IMR-90 (cell line): ENCODE results near the gene TNFRSF1B. TPM values are rescaled to one million over a fixed set of nuclear protein-coding genes. Genes with fewer than 3 reads are reported as not detected.
A peak's percentile ranks its signal among the peaks of the same experiment; 100 is the strongest.

Source experiments
- ATAC-seq: fragments of 200-7000 bp; cut with Tn5 transposase; 2 replicates; pipeline ENCODE4 v1.9.1; 2020; ENCODE audit warnings: low read depth, mild to moderate bottlenecking, moderate library complexity
- BruUV-seq: library from RNA; stranded (reverse); fragments of 400-500 nt; replicated peaks from 2 replicates; lab custom pipeline; 2021; lab: Mats Ljungman, UMichigan
- CTCF ChIA-PET: fragments of 300-600 bp; formaldehyde crosslinking; extraction: SDS; loops from one replicate; lab custom pipeline; 2021; ENCODE audit warnings: antibody characterized with exemption; lab: Yijun Ruan, JAX
- POLR2A ChIA-PET: fragments of 300-600 bp; sonication (Branson Sonifier 250); formaldehyde crosslinking; loops from one replicate; lab custom pipeline; 2022; ENCODE audit warnings: antibody characterized with exemption; ENCODE audit not compliant: unreplicated experiment; lab: Charles Lee
- DNase-seq: peaks from one replicate; pipeline ENCODE4 v3.0.0; 2013
- H2AFZ ChIP-seq: replicated peaks from 2 replicates; pipeline ENCODE3; 2013; ENCODE audit warnings: low read length, mild to moderate bottlenecking; ENCODE audit not compliant: poor library complexity
- H2AK5ac ChIP-seq: 2 replicates; pipeline ENCODE4 v1.6.1; 2013; ENCODE audit warnings: low read depth, low read length, inconsistent platforms
- H2AK9ac ChIP-seq: replicated peaks from 2 replicates; pipeline ENCODE3; 2013; ENCODE audit warnings: mild to moderate bottlenecking, low read depth, low read length, moderate library complexity; ENCODE audit not compliant: poor library complexity
- H2BK120ac ChIP-seq: 2 replicates; pipeline ENCODE4 v1.6.1; 2013; ENCODE audit warnings: low read depth, low read length, inconsistent platforms
- H2BK15ac ChIP-seq: 3 replicates; pipeline ENCODE4 v1.6.1; 2013; ENCODE audit warnings: low read depth, low read length, inconsistent platforms
- H2BK20ac ChIP-seq: 2 replicates; pipeline ENCODE4 v1.6.1; 2013; ENCODE audit warnings: low read depth, mild to moderate bottlenecking, inconsistent platforms, low read length, moderate library complexity
- H2BK5ac ChIP-seq: 2 replicates; pipeline ENCODE4 v1.6.1; 2013; ENCODE audit warnings: mild to moderate bottlenecking, low read depth, low read length, inconsistent platforms; ENCODE audit not compliant: poor library complexity, severe bottlenecking
- H3K14ac ChIP-seq: replicated peaks from 2 replicates; pipeline ENCODE4 v1.6.1; 2013; ENCODE audit warnings: low read depth, low read length, inconsistent platforms
- H3K18ac ChIP-seq: 2 replicates; pipeline ENCODE4 v1.6.1; 2013; ENCODE audit warnings: low read depth, low read length, control low read depth
- H3K23ac ChIP-seq: 2 replicates; pipeline ENCODE4 v1.6.1; 2013; ENCODE audit warnings: low read depth, low read length, inconsistent platforms
- H3K27ac ChIP-seq: 2 replicates; pipeline ENCODE4 v1.5.1; 2013; ENCODE audit warnings: mild to moderate bottlenecking, control low read depth, low read length; ENCODE audit not compliant: insufficient read depth
- H3K27me3 ChIP-seq: 2 replicates; pipeline ENCODE4 v1.6.1; 2013; ENCODE audit warnings: low read length; ENCODE audit not compliant: control insufficient read depth, insufficient read depth
- H3K36me3 ChIP-seq: 2 replicates; pipeline ENCODE4 v1.6.1; 2013; ENCODE audit warnings: low read length, mixed read lengths; ENCODE audit not compliant: control insufficient read depth, insufficient read depth
- H3K4ac ChIP-seq: 2 replicates; pipeline ENCODE4 v1.6.1; 2013; ENCODE audit warnings: low read depth, low read length, inconsistent platforms
- H3K4me1 ChIP-seq: 2 replicates; pipeline ENCODE4 v1.6.1; 2013; ENCODE audit warnings: low read length, mixed read lengths; ENCODE audit not compliant: control insufficient read depth, insufficient read depth
- H3K4me2 ChIP-seq: 2 replicates; pipeline ENCODE4 v1.6.1; 2013; ENCODE audit warnings: low read depth, mild to moderate bottlenecking, control low read depth, low read length, moderate library complexity
- H3K4me3 ChIP-seq: 2 replicates; pipeline ENCODE4 v1.5.1; 2013; ENCODE audit warnings: low read depth, mild to moderate bottlenecking, control low read depth, low read length, moderate library complexity; ENCODE audit not compliant: insufficient read depth
- H3K56ac ChIP-seq: 2 replicates; pipeline ENCODE4 v1.6.1; 2013; ENCODE audit warnings: low read length, inconsistent platforms; ENCODE audit not compliant: insufficient read depth; ENCODE audit errors: extremely low read depth
- H3K79me1 ChIP-seq, 2 experiments: 2 replicates each; pipeline ENCODE4 v1.6.1; 2013; ENCODE audit warnings: low read length in 2 of 2, inconsistent platforms in 1 of 2, low read depth in 1 of 2
- H3K9ac ChIP-seq: 2 replicates; pipeline ENCODE4 v1.6.1; 2013; ENCODE audit warnings: low read depth, low read length, control low read depth
- H3K9me1 ChIP-seq: 2 replicates; pipeline ENCODE4 v1.6.1; 2013; ENCODE audit warnings: low read length, inconsistent platforms; ENCODE audit not compliant: insufficient read depth
- H3K9me3 ChIP-seq: 2 replicates; pipeline ENCODE4 v1.6.1; 2013; ENCODE audit warnings: low read length; ENCODE audit not compliant: control insufficient read depth, insufficient read depth
- H4K20me1 ChIP-seq: 2 replicates; pipeline ENCODE4 v1.6.1; 2013; ENCODE audit warnings: low read length, inconsistent platforms; ENCODE audit not compliant: insufficient read depth
- H4K5ac ChIP-seq: 2 replicates; pipeline ENCODE4 v1.6.1; 2013; ENCODE audit warnings: mild to moderate bottlenecking, low read depth, low read length, control low read depth
- H4K8ac ChIP-seq, 2 experiments: 2 replicates each; pipeline ENCODE4 v1.6.1; 2013; ENCODE audit warnings: low read depth in 2 of 2, low read length in 2 of 2, control low read depth in 1 of 2, inconsistent platforms in 1 of 2
- H4K91ac ChIP-seq: 2 replicates; pipeline ENCODE4 v1.6.1; 2013; ENCODE audit warnings: low read depth, low read length, inconsistent platforms; ENCODE audit not compliant: insufficient read depth
- CEBPB ChIP-seq: IDR thresholded peaks from 2 replicates; pipeline ENCODE4 v1.6.1; 2012; ENCODE audit warnings: low read depth, low read length, improper control_type of control experiment
- CHD1 ChIP-seq: IDR thresholded peaks from 2 replicates; pipeline ENCODE4 v1.6.1; 2012; ENCODE audit warnings: low read depth, low read length, improper control_type of control experiment
- CTCF ChIP-seq: conservative IDR thresholded peaks from 2 replicates; pipeline ENCODE4 v1.5.1; 2012; ENCODE audit warnings: mild to moderate bottlenecking, low read depth, low read length, improper control_type of control experiment
- MAZ ChIP-seq: IDR thresholded peaks from 2 replicates; pipeline ENCODE4 v1.6.1; 2012; ENCODE audit warnings: low read depth, mild to moderate bottlenecking, low read length, improper control_type of control experiment, moderate library complexity, borderline replicate concordance
- MXI1 ChIP-seq: IDR thresholded peaks from 2 replicates; pipeline ENCODE4 v1.6.1; 2012; ENCODE audit warnings: low read depth, mild to moderate bottlenecking, low read length, moderate library complexity, borderline replicate concordance
- POLR2A ChIP-seq: IDR thresholded peaks from 2 replicates; pipeline ENCODE4 v1.6.1; 2012; ENCODE audit warnings: mild to moderate bottlenecking, low read depth, low read length
- RAD21 ChIP-seq: IDR thresholded peaks from 2 replicates; pipeline ENCODE4 v1.6.1; 2012; ENCODE audit warnings: low read length, improper control_type of control experiment
- RFX5 ChIP-seq: IDR thresholded peaks from 2 replicates; pipeline ENCODE4 v1.8.0; 2012; ENCODE audit warnings: low read depth, mild to moderate bottlenecking, low read length, moderate library complexity
- SMC3 ChIP-seq: fragments of 150-350 bp; IDR thresholded peaks from 2 replicates; pipeline ENCODE4 v1.6.1; 2016; ENCODE audit warnings: low read depth, mild to moderate bottlenecking, antibody characterized with exemption, low read length, moderate library complexity
- USF2 ChIP-seq: fragments of 150-350 bp; IDR thresholded peaks from 2 replicates; pipeline ENCODE4 v1.6.1; 2017; ENCODE audit warnings: mild to moderate bottlenecking, antibody characterized with exemption, low read length, low read depth
- WGBS, 2 experiments: methylation state at CpG; one replicate each; pipeline versions ENCODE4 v1.1.5 to v1.1.7; 2013; ENCODE audit warnings: missing lambda C conversion rate in 2 of 2; ENCODE audit not compliant: insufficient read length in 1 of 2; ENCODE audit errors: extremely low coverage in 2 of 2; 5-methylcytosine and 5-hydroxymethylcytosine counted together
- dilution Hi-C: fragments of 300-500 bp; cut with HindIII; formaldehyde crosslinking; loops from one replicate; pipeline ENCODE4 v1.14.3; 2018; ENCODE audit warnings: low sequenced_read_pairs; ENCODE audit not compliant: unreplicated experiment
- in situ Hi-C: fragments of 300-500 bp; cut with MboI; formaldehyde crosslinking; loops from 3 replicates; pipeline ENCODE4 v1.14.3; 2019; ENCODE audit warnings: low sequenced_read_pairs, inconsistent platforms, mixed read lengths
- intact Hi-C: fragments of 100-400 bp; cut with micrococcal nuclease; formaldehyde crosslinking; loops from 2 replicates; pipeline ENCODE4 v1.10.0; 2022
- polyA plus RNA-seq, 3 experiments: library from polyadenylated mRNA; depleted of rRNA; stranded (reverse); fragments of >200 nt; gene quantifications; 2 replicates each; pipeline ENCODE4 v1.2.3, GENCODE V29; 2012; ENCODE audit warnings: low replicate concordance in 1 of 3
- total RNA-seq: library from RNA; depleted of rRNA; stranded (reverse); fragments of >200 nt; gene quantifications from 2 replicates; pipeline ENCODE4 v1.2.3, GENCODE V29; 2012
- TF ChIP-seq, protein P1 (sequence below): fragments of 150-350 bp; IDR thresholded peaks from 2 replicates; pipeline ENCODE4 v1.6.1; 2016; ENCODE audit warnings: low read depth, mild to moderate bottlenecking, low read length, moderate library complexity, borderline replicate concordance

Gene TNFRSF1B
- total and polyA plus RNA-seq, 2 of the 4 experiments (the other 2 are of a cell fraction): 4.3 to 8.9 TPM

DNA sequence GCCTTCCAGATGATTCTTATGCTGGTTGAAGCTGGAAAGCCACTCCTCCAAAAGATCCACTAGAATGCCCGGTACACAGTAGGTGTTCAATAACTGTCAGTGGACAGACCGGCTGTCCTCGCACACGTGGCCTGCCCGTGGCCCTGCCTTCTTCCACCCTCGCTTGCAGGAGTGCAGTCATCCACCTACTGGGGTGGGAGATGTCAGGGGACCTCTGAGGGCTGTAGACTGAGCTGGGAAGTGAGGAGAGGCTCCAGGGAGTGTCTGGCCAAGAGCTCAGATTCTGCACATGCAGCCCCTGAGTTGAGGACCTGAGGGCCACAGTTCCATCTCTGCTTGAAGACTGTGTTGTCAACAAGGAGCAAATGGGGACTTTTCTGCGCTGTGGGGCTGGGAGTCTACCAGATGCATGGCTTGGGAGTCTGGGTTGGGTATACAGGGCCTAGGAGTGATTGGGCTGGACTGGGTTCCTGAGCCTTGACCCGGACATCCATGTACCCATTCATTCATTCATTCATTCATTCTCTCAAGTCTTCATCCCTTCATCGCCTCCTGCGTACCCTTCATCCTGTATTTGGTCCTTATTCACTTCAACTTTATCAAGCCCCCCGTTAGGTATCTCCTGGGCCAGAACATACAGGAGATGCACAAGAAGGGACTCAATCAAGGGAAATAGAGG lies 4.2 kb upstream of the TNFRSF1B start:
- dilution Hi-C loops: no loop called here
- H4K8ac ChIP-seq: peak overlapping the region in 1 of 2 experiments; percentile 27; a peak in 2 of 4 replicates
- H4K91ac ChIP-seq: peak overlapping the region; percentile 48
- in situ Hi-C loops: no loop called here
- peak overlapping the region; percentile 19 for H2BK5ac ChIP-seq
- H2AFZ ChIP-seq: peak overlapping the region; percentile 80
- no peak overlapping the region for H3K18ac ChIP-seq
- peak overlapping the region; percentile 69 for H2BK120ac ChIP-seq
- H4K20me1 ChIP-seq: no peaks in the 10 kb centered on the region
- H3K9me1 ChIP-seq: peaks cover 17% of the 10 kb centered on the region
- H3K9me3 ChIP-seq: no peaks in the 10 kb centered on the region
- no peak overlapping the region for H3K9ac ChIP-seq
- TF ChIP-seq CEBPB (no peak), MAZ (no peak), RAD21 (no peak), MXI1 (no peak), CTCF (no peak), USF2 (no peak), RFX5 (no peak), POLR2A (no peak), SMC3 (no peak), CHD1 (no peak)
- TF ChIP-seq, protein P1, sequence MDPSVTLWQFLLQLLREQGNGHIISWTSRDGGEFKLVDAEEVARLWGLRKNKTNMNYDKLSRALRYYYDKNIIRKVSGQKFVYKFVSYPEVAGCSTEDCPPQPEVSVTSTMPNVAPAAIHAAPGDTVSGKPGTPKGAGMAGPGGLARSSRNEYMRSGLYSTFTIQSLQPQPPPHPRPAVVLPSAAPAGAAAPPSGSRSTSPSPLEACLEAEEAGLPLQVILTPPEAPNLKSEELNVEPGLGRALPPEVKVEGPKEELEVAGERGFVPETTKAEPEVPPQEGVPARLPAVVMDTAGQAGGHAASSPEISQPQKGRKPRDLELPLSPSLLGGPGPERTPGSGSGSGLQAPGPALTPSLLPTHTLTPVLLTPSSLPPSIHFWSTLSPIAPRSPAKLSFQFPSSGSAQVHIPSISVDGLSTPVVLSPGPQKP: no peak
- no peak overlapping the region for H3K4me2 ChIP-seq
- H3K79me1 ChIP-seq: no peaks in the 10 kb centered on the region
- no peak overlapping the region for H3K4me3 ChIP-seq
- intact Hi-C loops: no loop called here
- ATAC-seq (no peak), DNase-seq (no peak)
- peak overlapping the region; percentile 65 for H2AK5ac ChIP-seq
- BruUV-seq: no TSS peak
- peak overlapping the region; percentile 77 for H2AK9ac ChIP-seq
- H3K56ac ChIP-seq: no peak overlapping the region
- no peak overlapping the region for H3K27ac ChIP-seq
- H3K27me3 ChIP-seq: no peaks in the 10 kb centered on the region
- H2BK20ac ChIP-seq: peak overlapping the region; percentile 79
- ChIA-PET CTCF (interaction anchor here (0.8 kb wide), 1 partner anchor 9 kb away, joined by 4 read pairs; no protein-coding TSS in a partner anchor), POLR2A (no interaction called here)
- no peak overlapping the region; the same call in 1 of the 2 replicates for H3K23ac ChIP-seq
- no CpG with 5 or more reads among the region's 11 CpGs for WGBS, 2 experiments
- no peak overlapping the region for H4K5ac ChIP-seq
- H3K4me1 ChIP-seq: peaks cover 20% of the 10 kb centered on the region
- H3K36me3 ChIP-seq: no peaks in the 10 kb centered on the region
- peak overlapping the region; percentile 65 for H3K4ac ChIP-seq
- H3K14ac ChIP-seq: peak overlapping the region; percentile 10
- H2BK15ac ChIP-seq: peak overlapping the region; percentile 85; the same call in 2 of the 3 replicates
